Heart right ventricle (tissue), 16 donors: ENCODE measurements around the gene SNRNP25. TPM values are rescaled to one million over a fixed set of nuclear protein-coding genes. Genes with fewer than 3 reads are reported as not detected.
"Not testable (repeated sequence)": the region's sequence is repeated elsewhere in the genome, so short reads cannot be mapped to it uniquely, and the experiment has no call there.

Experiments used
- ATAC-seq, 8 donors: fragments of 200-7000 bp; cut with Tn5 transposase; one replicate each; pipeline ENCODE4 v1.9.1; 2020; ENCODE audit warnings: mild to moderate bottlenecking in 8 of 8, moderate library complexity in 8 of 8, moderate number of reproducible peaks in 1 of 8
- DNase-seq, 2 donors: peaks; one replicate each; pipeline ENCODE4 v3.0.0-alpha.2; 2020
- H3K27ac ChIP-seq, 10 donors: fragments of 200-600 bp; sonication (generic) in 2 of 10; one replicate each; pipeline versions ENCODE4 v1.5.0 to v1.8.0; 2020 to 2022; ENCODE audit warnings: mild to moderate bottlenecking in 3 of 10
- H3K27me3 ChIP-seq, 7 donors: fragments of 200-600 bp; one replicate each; pipeline ENCODE4 v1.8.0; 2021 to 2022; ENCODE audit warnings: mild to moderate bottlenecking in 2 of 7
- H3K36me3 ChIP-seq, 9 donors: fragments of 200-600 bp; sonication (generic) in 1 of 9; one replicate each; pipeline versions ENCODE4 v1.5.0 to v1.8.0; 2020 to 2022; ENCODE audit warnings: mild to moderate bottlenecking in 2 of 9
- H3K4me1 ChIP-seq, 9 donors: fragments of 200-600 bp; sonication (generic) in 1 of 9; one replicate each; pipeline versions ENCODE4 v1.5.0 to v1.8.0; 2020 to 2022; ENCODE audit warnings: mild to moderate bottlenecking in 4 of 9
- H3K4me3 ChIP-seq, 10 donors: fragments of 200-600 bp; sonication (generic) in 2 of 10; one replicate each; pipeline versions ENCODE4 v1.5.0 to v1.8.0; 2020 to 2022; ENCODE audit warnings: mild to moderate bottlenecking in 7 of 10, moderate library complexity in 2 of 10
- H3K9me3 ChIP-seq, 11 donors: fragments of 200-600 bp in 10 of 11; sonication (generic) in 2 of 11; one replicate each; pipeline versions ENCODE4 v1.5.0 to v1.8.0; 2013 to 2022; ENCODE audit warnings: mild to moderate bottlenecking in 2 of 11, control low read depth in 1 of 11, moderate library complexity in 1 of 11
- WGBS, 2 donors: extraction: QIAGEN DNeasy Blood & Tissue Kit; methylation state at CpG; one replicate each; pipeline ENCODE4 v1.1.7; 2013; ENCODE audit warnings: inconsistent platforms in 1 of 2; 5-methylcytosine and 5-hydroxymethylcytosine counted together
- intact Hi-C, 10 donors: fragments of 100-400 bp; cut with DNase I; formaldehyde crosslinking; loops; one replicate each; pipeline versions ENCODE4 v1.11.1 to v1.14.2; 2022
- polyA plus RNA-seq, 2 donors: library from polyadenylated mRNA; stranded (reverse); fragments of 200-250 nt; gene quantifications; one replicate each; pipeline ENCODE4 v1.2.3, GENCODE V29; 2013
- total RNA-seq, 10 donors: library from RNA; stranded (reverse); fragmentation: NEBNext Ultra II Directional in 3 of 10; extraction: Animal tissue kit (Norgen Biotek cat#: 25700) in 3 of 10; gene quantifications; one replicate each; pipeline versions ENCODE4 v1.2.1 to v1.2.4, GENCODE V29; 2021 to 2023
- TF ChIP-seq, protein P1 (sequence below), 9 donors: fragments of 200-600 bp; sonication (generic) in 2 of 9; IDR thresholded peaks; one replicate each; pipeline versions ENCODE4 v1.5.0 to v1.8.0; 2021 to 2022; ENCODE audit warnings: antibody characterized with exemption in 9 of 9, mild to moderate bottlenecking in 5 of 9, moderate library complexity in 1 of 9
- donor health status: Arrhythmogenic right ventricular cardiomyopathy.
- donor health status: ischemic (EF 13 %, LVEDD 7.1; RV severe dilation, severe dysfunction).
- donor health status: healthy with polysubstance abuse.
- donor health status: DM: no; HTN: yes; CAD: no.
- donor health status: DM: no; HTN: no; CAD: no.
- donor health status: ischemic (EF 25% LVEDD 6.9; RV normal size, moderate dysfunction).
- donor health status: ischemic (EF 25% LVEDD 5.7; RV mildly dilated, moderate dysfunction).
- donor health status: healthy.
- donor health status: DM: yes; HTN: yes; CAD: no.
- donor health status: Ischemic cardiomyopathy.
- donor health status: ischemic (EF 35%, LVEDD 5.7; RV mildly dilated, moderate dysfunction).
- donor health status: nonischemic (EF 11% LVEDD 7.7; RV severe dilation, severe dysfunction).
- donor health status: DM: yes; HTN: yes; CAD: no.
- donor health status: PGD.
- donor health status: ischemic (EF 29% LVEDD 5.4; RV normal size, mild dysfunction).
- donor health status: nonischemic (EF 23%, LVEDD 6.1; RV moderate dilation, normal function).

SNRNP25 gene
- total and polyA plus RNA-seq, 12 donors = 45.6 to 109 (median 64.5) TPM

DNA sequence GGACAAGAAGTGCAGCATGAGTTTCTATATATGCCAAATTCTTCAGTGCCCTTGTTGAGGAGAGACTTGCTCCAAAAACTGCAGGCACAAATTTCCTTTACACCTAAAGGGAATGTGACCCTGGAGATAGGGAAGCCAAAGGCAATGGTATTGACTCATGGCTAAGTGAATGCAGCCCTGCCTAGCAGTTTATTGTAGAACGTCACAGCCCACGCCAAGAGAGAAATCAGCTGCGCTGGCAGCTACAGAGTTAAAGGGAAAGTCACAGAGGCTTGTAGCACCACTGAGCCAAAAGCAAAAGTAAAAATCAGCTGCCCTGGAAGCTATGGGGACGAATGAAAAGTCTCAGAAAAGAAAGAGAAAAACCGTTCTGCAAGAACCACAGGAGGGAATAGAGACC lies 10.3 kb upstream of the SNRNP25 start:
- no peak for DNase-seq
- Histone ChIP-seq H3K27me3 (no peaks in the 10 kb centered on the region), H3K4me1 (peaks cover 0 to 7% (median 0%) of the 10 kb centered on the region in 9 donors), H3K9me3 (no peaks in the 10 kb centered on the region), H3K36me3 (peaks cover 0 to 49% (median 12%) of the 10 kb centered on the region in 9 donors), H3K27ac (no peak overlapping the region), H3K4me3 (no peak overlapping the region)
- ATAC-seq = no peak
- intact Hi-C loops = no loop called here
- 83 to 87% methylated on average over 5 of the region's 5 CpGs for WGBS, 2 donors
- TF ChIP-seq, protein P1, sequence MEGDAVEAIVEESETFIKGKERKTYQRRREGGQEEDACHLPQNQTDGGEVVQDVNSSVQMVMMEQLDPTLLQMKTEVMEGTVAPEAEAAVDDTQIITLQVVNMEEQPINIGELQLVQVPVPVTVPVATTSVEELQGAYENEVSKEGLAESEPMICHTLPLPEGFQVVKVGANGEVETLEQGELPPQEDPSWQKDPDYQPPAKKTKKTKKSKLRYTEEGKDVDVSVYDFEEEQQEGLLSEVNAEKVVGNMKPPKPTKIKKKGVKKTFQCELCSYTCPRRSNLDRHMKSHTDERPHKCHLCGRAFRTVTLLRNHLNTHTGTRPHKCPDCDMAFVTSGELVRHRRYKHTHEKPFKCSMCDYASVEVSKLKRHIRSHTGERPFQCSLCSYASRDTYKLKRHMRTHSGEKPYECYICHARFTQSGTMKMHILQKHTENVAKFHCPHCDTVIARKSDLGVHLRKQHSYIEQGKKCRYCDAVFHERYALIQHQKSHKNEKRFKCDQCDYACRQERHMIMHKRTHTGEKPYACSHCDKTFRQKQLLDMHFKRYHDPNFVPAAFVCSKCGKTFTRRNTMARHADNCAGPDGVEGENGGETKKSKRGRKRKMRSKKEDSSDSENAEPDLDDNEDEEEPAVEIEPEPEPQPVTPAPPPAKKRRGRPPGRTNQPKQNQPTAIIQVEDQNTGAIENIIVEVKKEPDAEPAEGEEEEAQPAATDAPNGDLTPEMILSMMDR (IDR thresholded peaks at IDR 0.05) = no peak

DNA sequence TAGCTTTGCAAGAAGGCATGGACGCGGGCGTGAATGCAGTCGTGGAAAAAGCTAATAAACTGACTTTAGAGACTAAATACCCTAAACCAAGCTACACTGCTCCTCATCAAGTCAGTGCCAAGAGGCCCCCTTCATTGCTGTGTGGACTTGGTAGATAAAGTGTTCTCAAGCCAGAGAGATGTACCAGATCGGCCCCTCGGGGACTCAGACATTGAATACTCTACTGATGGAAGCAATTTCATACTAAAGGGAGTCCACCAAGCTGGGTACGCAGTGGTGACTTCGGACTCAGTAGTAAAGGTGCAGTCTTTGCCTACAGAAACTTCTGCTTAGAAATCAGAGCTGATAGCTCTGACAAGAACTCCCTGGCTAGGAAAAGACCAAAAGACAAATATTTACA lies 9.0 kb upstream of the SNRNP25 start:
- Histone ChIP-seq H3K27me3 (no peaks in the 10 kb centered on the region), H3K4me1 (no peaks in the 10 kb centered on the region), H3K9me3 (no peaks in the 10 kb centered on the region), H3K27ac (no peak overlapping the region), H3K36me3 (peaks cover 0 to 61% (median 12%) of the 10 kb centered on the region in 9 donors), H3K4me3 (no peak overlapping the region)
- ATAC-seq = no peak
- DNase-seq = no peak
- TF ChIP-seq, protein P1 (IDR thresholded peaks at IDR 0.05) = no peak
- intact Hi-C loops = no loop called here
- 92 to 97% methylated on average over 8 of the region's 8 CpGs for WGBS, 2 donors

DNA sequence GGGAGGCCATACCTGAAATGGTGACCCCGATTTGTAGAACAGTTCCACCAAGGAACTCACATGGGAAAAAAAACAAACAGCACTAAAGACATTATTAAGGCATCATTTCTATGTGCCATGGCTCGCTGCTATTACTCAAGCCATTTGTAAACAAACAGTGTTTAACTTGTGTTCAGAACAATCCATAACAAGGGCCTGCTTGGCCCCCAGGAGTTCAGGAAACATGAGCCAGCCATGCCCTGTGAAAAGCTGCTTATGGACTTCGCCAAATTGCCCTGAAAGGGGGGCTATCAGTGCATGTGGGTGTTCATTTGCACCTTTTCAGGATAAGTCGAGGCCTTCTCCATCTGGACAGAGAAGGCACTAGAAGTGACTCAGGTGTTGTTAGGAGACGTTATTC lies 8.2 kb upstream of the SNRNP25 start:
- 95 to 98% methylated on average over 5 of the region's 5 CpGs for WGBS, 2 donors
- no peak for ATAC-seq
- no peak for DNase-seq
- H3K27ac ChIP-seq = no peak overlapping the region
- H3K27me3 ChIP-seq = no peaks in the 10 kb centered on the region
- H3K4me1 ChIP-seq = no peaks in the 10 kb centered on the region
- TF ChIP-seq, protein P1 (IDR thresholded peaks at IDR 0.05) = no peak
- no peaks in the 10 kb centered on the region for H3K9me3 ChIP-seq
- intact Hi-C loops = no loop called here
- H3K36me3 ChIP-seq = peaks cover 0 to 67% (median 12%) of the 10 kb centered on the region in 9 donors
- H3K4me3 ChIP-seq = no peak overlapping the region

DNA sequence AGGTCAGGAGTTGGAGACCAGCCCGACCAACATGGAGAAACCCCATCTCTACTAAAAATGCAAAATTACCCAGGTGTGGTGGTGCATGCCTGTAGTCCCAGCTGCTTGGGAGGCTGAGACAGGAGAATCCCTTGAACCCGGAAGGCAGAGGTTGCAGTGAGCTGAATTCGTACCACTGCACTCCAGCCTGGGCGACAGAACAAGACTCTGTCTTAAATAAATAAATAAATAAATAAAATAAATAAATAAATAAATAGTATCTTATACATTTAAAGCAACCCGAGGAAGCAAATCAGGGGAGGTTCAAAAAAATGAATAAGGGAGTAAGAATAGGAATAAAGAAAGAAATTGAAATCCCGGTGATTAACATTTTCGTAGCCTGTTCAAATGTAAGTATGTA lies 7.1 kb upstream of the SNRNP25 start:
- H3K9me3 ChIP-seq, ATAC-seq, H3K4me1 ChIP-seq, H3K27ac ChIP-seq, H3K4me3 ChIP-seq, H3K27me3 ChIP-seq, DNase-seq, intact Hi-C loops: not testable (repeated sequence)
- WGBS, 2 donors = 98% methylated on average over 7 of the region's 7 CpGs
- H3K36me3 ChIP-seq = peaks cover 0 to 78% (median 12%) of the 10 kb centered on the region in 9 donors

DNA sequence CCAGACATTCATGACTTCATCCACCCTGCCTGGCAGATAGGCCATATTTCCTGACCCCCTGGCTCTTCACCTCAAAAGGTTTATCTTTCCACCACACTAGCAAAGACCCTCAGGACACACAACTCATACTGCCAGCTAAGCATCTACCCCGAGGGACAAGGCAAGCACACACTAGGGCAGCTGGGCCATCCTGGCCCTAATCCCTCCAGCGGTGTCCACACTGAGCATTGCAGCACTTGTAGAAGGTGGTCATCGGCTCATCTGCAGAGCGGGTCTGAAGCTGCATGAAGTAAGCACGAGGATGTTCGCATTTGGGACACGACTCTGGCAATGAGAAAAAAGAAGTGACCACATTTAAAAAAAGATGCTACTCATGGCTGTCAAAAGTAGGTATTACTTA lies 6.4 kb upstream of the SNRNP25 start:
- Histone ChIP-seq H3K36me3 (peaks cover 0 to 77% (median 12%) of the 10 kb centered on the region in 9 donors), H3K27ac (no peak overlapping the region), H3K9me3 (no peaks in the 10 kb centered on the region), H3K4me3 (no peak overlapping the region), H3K27me3 (no peaks in the 10 kb centered on the region), H3K4me1 (peaks cover 0 to 14% (median 7%) of the 10 kb centered on the region in 9 donors)
- no peak for ATAC-seq
- DNase-seq = no peak
- 94 to 97% methylated on average over 7 of the region's 7 CpGs for WGBS, 2 donors
- TF ChIP-seq, protein P1 (IDR thresholded peaks at IDR 0.05) = no peak
- intact Hi-C loops = no loop called here
